ENCODE results near the gene OMP.

OMP gene

DNA sequence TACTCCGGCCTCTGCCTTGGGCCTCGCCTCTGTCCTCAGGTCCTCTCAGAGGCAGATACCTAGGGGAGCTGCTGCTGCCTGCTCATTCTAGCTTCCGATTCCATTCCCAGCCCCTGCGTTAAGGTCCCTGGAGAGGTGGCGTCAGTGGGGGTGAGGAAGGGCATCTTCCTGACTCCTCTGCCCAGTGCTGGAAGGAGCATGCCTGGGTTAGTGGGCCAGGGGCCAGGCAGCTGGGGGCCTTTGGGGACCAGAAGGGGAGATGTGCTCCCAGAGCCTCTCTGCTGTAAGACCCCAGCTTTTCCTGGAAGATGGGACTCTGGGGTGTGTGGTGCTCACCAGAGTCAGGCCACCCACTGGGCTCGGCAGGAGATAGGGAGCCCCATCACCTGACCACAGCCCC is 21.8 kb downstream of the OMP start:
- peaks cover 83% of the 10 kb centered on the region for H3K4me1 ChIP-seq
- no peak overlapping the region for H3K4me3 ChIP-seq
- no peaks in the 10 kb centered on the region for H3K9me3 ChIP-seq
- H3K36me3 ChIP-seq: peaks cover under 1% of the 10 kb centered on the region; the same call in 1 of the 2 replicates
- H3K27me3 ChIP-seq: no peaks in the 10 kb centered on the region
- H3K27ac ChIP-seq: no peak overlapping the region
- H3K4me2 ChIP-seq: peak overlapping the region; percentile 28
- no peak for TF ChIP-seq Cebpa-rat (IDR thresholded peaks at IDR 0.05)
- no peak overlapping the region for H3K9ac ChIP-seq
- H4K20me1 ChIP-seq: no peaks in the 10 kb centered on the region; the same call in 1 of the 2 replicates

DNA sequence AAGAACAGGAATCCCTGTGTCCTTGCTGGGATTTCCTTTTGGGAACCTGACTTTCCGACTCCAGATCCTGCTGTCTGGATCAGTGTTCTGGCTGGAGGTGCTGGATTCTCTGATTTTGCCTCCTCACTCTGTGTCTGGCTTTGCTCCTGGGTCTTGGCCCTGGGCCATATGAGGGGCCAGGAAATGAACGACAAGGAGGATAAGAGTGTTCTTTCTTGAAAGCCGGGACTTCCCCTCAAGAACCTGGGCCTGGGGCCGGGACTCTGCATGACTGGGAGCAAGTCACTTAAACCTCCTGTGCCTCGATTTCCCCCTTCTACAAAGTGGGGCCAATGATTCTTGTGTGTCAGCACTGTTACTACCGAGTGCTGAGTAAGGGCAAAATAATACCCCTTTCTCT is 22.6 kb downstream of the OMP start:
- Histone ChIP-seq H3K27ac (no peak overlapping the region), H3K4me1 (peaks cover 90% of the 10 kb centered on the region), H3K36me3 (no peaks in the 10 kb centered on the region; the same call in 1 of the 2 replicates), H3K4me3 (no peak overlapping the region), H3K4me2 (peak overlapping the region; percentile 28), H4K20me1 (no peaks in the 10 kb centered on the region; the same call in 1 of the 2 replicates), H3K27me3 (no peaks in the 10 kb centered on the region), H3K9ac (no peak overlapping the region), H3K9me3 (no peaks in the 10 kb centered on the region)
- no peak for TF ChIP-seq Cebpa-rat (IDR thresholded peaks at IDR 0.05)

DNA sequence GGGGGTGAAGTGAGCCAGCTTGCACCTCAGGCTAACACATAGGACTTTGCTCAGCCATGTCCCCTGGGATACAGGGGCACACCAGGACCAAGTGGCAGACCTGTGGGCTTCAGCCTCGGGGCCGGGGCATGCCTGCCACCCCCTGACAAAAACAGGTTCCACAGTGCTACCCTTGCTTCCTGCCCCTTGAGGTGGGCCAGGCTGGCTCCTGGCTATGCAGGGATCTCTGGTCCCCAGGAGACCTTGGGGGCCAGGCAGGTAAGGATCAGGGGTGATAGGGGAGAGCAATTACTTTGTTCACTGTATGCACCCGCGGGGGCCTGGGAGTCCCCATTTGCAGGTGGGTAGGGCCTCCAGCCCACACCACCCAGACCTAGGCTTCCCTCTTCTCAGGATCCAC is 23.1 kb downstream of the OMP start:
- no peak overlapping the region for H3K27ac ChIP-seq
- no peaks in the 10 kb centered on the region for H3K9me3 ChIP-seq
- no peaks in the 10 kb centered on the region; the same call in 1 of the 2 replicates for H4K20me1 ChIP-seq
- H3K4me2 ChIP-seq: peak overlapping the region; percentile 85; the same call in 1 of the 2 replicates
- no peak for TF ChIP-seq Cebpa-rat (IDR thresholded peaks at IDR 0.05)
- H3K4me3 ChIP-seq: no peak overlapping the region
- H3K27me3 ChIP-seq: no peaks in the 10 kb centered on the region
- H3K4me1 ChIP-seq: peaks cover 90% of the 10 kb centered on the region
- no peak overlapping the region for H3K9ac ChIP-seq
- no peaks in the 10 kb centered on the region; the same call in 1 of the 2 replicates for H3K36me3 ChIP-seq

GRCh38 chr11:77126156-77126775 is 23.6 kb downstream of the OMP start:
- Histone ChIP-seq H3K9ac (no peak overlapping the region), H3K36me3 (no peaks in the 10 kb centered on the region; the same call in 1 of the 2 replicates), H3K27ac (no peak overlapping the region), H3K4me1 (peaks cover 90% of the 10 kb centered on the region), H4K20me1 (no peaks in the 10 kb centered on the region; the same call in 1 of the 2 replicates), H3K27me3 (no peaks in the 10 kb centered on the region), H3K9me3 (no peaks in the 10 kb centered on the region), H3K4me2 (peak overlapping the region; percentile 85), H3K4me3 (no peak overlapping the region)
- no peak for TF ChIP-seq Cebpa-rat (IDR thresholded peaks at IDR 0.05)

GRCh38 chr11:77126861-77127234 is 24.2 kb downstream of the OMP start:
- H3K4me2 ChIP-seq: peak overlapping the region; percentile 85

DNA sequence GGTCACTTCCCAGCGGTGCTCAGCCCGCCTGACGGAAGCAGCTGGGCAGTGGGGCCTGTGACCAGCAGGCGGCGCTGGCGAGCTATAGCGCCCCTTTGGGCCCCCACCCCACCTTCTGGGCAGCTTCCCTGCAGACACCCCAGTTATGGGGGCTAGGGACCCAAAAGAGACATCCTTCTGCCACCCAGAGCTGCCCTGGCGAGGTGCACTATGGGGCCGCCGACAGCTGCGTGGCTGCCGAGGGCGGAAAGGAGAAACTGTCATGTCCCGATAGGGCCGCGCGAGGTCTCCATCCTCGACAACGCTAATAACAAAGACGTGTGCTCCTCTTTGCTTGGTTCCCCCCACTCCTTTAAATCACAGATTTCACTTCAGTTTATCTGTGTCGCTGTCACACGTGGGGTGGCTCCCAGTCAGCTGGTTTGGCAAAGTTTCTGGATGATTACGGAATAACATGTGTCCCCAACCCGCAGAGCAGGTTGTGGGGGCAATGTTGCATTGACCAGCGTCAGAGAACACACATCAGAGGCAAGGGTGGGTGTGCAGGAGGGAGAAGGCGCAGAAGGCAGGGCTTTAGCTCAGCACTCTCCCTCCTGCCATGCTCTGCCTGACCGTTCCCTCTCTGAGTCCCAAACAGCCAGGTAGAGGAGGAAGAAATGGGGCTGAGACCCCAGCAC is 24.7 kb downstream of the OMP start:
- peak overlapping the region; percentile 43 for H3K9ac ChIP-seq
- H3K4me2 ChIP-seq: peak overlapping the region; percentile 85
- no peaks in the 10 kb centered on the region for H3K27me3 ChIP-seq
- peak overlapping the region; percentile 15; the same call in 1 of the 2 replicates for H3K27ac ChIP-seq
- H3K4me3 ChIP-seq: peak overlapping the region; percentile 55
- no peak for TF ChIP-seq Cebpa-rat (IDR thresholded peaks at IDR 0.05)
- H3K9me3 ChIP-seq: no peaks in the 10 kb centered on the region
- no peaks in the 10 kb centered on the region for H4K20me1 ChIP-seq
- H3K4me1 ChIP-seq: peaks cover 89% of the 10 kb centered on the region
- no peaks in the 10 kb centered on the region; the same call in 1 of the 2 replicates for H3K36me3 ChIP-seq

More at GRCh38 chr11:77126861-77127234, 24.2 kb downstream of the OMP start:
- Histone ChIP-seq H3K4me1 (peaks cover 90% of the 10 kb centered on the region), H3K9me3 (no peaks in the 10 kb centered on the region), H3K9ac (peak overlapping the region; percentile 43; the same call in 1 of the 2 replicates), H3K4me3 (peak overlapping the region; percentile 55), H3K27ac (peak overlapping the region; percentile 15; the same call in 1 of the 2 replicates), H3K27me3 (no peaks in the 10 kb centered on the region), H4K20me1 (no peaks in the 10 kb centered on the region; the same call in 1 of the 2 replicates), H3K36me3 (no peaks in the 10 kb centered on the region; the same call in 1 of the 2 replicates)
- no peak for TF ChIP-seq Cebpa-rat (IDR thresholded peaks at IDR 0.05)

- TF ChIP-seq Cebpa-rat (IDR thresholded peaks at IDR 0.05): no peak
- peak within 1 kb of the TSS; percentile 38 for H3K27ac ChIP-seq
- peak within 1 kb of the TSS; percentile 43 for H3K9ac ChIP-seq
Measured at GRCh38 chr11:77127920-77128691, 25.5 kb downstream of the OMP start, which contains the start of gene MYO7A. TSS of gene MYO7A (plus strand) at chr11:77128246. CDS start at chr11:77130635, 2,389 bp downstream.

DNA sequence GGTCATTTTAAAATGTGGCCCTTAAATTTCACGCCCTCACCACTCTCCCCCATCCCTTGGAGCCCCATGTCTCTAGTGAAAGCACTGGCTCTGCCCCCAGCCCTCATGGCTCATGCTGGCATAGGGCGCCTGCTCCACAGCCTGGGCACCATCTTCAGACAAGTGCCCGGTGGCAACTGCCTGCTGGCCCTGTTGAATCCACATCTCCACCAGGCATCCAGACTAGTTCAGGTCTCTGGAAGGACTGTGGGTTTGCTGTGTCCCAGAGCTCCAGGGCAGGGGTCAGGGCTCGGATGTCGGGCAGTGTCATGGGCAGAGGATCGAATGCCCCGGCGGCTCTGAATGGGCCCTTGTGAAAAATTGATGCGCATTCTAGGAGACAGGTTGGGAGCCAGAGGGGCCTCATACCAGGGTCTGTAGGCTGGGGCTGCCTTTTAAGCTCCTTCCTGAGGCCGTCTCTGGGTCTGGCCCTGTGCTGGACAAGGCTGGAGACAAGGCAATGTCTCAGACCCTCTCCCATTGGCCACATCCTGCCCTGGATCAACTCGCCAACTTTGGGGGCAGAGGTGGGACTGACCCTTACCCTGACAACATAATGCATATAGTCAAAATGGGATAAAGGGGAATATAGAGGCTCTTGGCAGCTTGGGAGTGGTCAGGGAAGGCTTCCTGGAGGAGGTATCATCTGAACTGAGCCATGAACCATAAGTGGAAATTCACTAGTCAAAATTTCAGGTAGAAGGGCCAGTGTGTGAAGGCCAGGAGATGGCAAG is 26.6 kb downstream of the OMP start:
- H3K27ac ChIP-seq: no peak overlapping the region
- H3K4me3 ChIP-seq: no peak overlapping the region
- H3K4me2 ChIP-seq: peak overlapping the region; percentile 85; the same call in 1 of the 2 replicates
- no peaks in the 10 kb centered on the region for H4K20me1 ChIP-seq
- no peaks in the 10 kb centered on the region for H3K27me3 ChIP-seq
- H3K36me3 ChIP-seq: no peaks in the 10 kb centered on the region
- TF ChIP-seq Cebpa-rat (IDR thresholded peaks at IDR 0.05): no peak
- H3K9ac ChIP-seq: no peak overlapping the region
- H3K4me1 ChIP-seq: peaks cover 77% of the 10 kb centered on the region
- H3K9me3 ChIP-seq: 0 out of 2 replicates have a peak, but pooled peaks cover 4% of the 10 kb centered on the region

More at GRCh38 chr11:77127920-77128691, 25.5 kb downstream of the OMP start, which contains the start of gene MYO7A:
- peak within 1 kb of the TSS; percentile 85 for H3K4me2 ChIP-seq
- H3K9me3 ChIP-seq: 0 out of 2 replicates have a peak, but pooled peaks cover 2% of the 10 kb centered on the region
- H3K4me1 ChIP-seq: peaks cover 81% of the 10 kb centered on the region
- no peaks in the 10 kb centered on the region for H3K27me3 ChIP-seq
- no peaks in the 10 kb centered on the region for H4K20me1 ChIP-seq
- no peaks in the 10 kb centered on the region; the same call in 1 of the 2 replicates for H3K36me3 ChIP-seq
- H3K4me3 ChIP-seq: peak within 1 kb of the TSS; percentile 55
